OCI-LY1 (cell line): ENCODE measurements around the gene SYT7.

Experiments
- EZH2 ChIP-seq: fragments of 200-600 bp; sonication (generic), shearing (Covaris generic); IDR thresholded peaks from 2 replicates; pipeline ENCODE4 v1.8.0; 2017; ENCODE audit warnings: borderline replicate concordance, mixed run types, mild to moderate bottlenecking, antibody characterized with exemption, low read length, moderate library complexity, mixed read lengths
- TF ChIP-seq, protein P1 (sequence below): fragments of 200-600 bp; sonication (generic), shearing (Covaris generic); IDR thresholded peaks from 2 replicates; pipeline ENCODE4 v1.5.1; 2017; ENCODE audit warnings: mild to moderate bottlenecking, antibody characterized with exemption, low read length, moderate library complexity, mixed read lengths

DNA sequence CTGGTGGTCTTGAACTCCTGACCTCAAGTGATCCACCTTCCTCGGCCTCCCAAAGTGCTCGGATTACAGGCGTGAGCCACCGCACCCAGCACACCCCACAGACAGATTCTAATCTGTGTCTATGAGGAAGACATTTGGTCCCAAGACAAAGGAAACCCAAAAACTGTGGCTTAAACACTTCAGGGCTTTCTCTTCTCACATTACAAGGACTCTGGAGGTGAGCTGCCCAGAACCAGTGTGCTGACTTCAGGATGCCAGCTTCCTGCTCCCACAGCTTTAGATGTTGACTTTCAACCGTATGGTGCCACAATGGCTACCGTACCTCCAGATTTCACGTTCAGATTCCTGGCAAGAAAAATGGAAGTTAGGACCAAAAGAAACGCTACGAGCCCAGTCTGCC, 32.2 kb upstream of the SYT7 start:
- TF ChIP-seq, protein P1, sequence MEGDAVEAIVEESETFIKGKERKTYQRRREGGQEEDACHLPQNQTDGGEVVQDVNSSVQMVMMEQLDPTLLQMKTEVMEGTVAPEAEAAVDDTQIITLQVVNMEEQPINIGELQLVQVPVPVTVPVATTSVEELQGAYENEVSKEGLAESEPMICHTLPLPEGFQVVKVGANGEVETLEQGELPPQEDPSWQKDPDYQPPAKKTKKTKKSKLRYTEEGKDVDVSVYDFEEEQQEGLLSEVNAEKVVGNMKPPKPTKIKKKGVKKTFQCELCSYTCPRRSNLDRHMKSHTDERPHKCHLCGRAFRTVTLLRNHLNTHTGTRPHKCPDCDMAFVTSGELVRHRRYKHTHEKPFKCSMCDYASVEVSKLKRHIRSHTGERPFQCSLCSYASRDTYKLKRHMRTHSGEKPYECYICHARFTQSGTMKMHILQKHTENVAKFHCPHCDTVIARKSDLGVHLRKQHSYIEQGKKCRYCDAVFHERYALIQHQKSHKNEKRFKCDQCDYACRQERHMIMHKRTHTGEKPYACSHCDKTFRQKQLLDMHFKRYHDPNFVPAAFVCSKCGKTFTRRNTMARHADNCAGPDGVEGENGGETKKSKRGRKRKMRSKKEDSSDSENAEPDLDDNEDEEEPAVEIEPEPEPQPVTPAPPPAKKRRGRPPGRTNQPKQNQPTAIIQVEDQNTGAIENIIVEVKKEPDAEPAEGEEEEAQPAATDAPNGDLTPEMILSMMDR, result no peak
- TF ChIP-seq EZH2, result no peak
